NCI-H774 (cell line): ENCODE results near the gene SETD1B.
"Not testable (repeated sequence)": the region's sequence is repeated elsewhere in the genome, so short reads cannot be mapped to it uniquely, and the experiment has no call there.

Experiments
- DNase-seq: peaks from one replicate; lab custom pipeline; 2025; lab: John Stamatoyannopoulos, UW

SETD1B gene

GRCh38 chr12:121857322-121858246 is 53.8 kb downstream of the SETD1B start:
- no peak for DNase-seq

- DNase-seq: no peak
Observed at GRCh38 chr12:121858318-121858661, 54.5 kb downstream of the SETD1B start.

- DNase-seq: no peak
Observed at GRCh38 chr12:121858662-121859572, 55.1 kb downstream of the SETD1B start, which contains the start of gene HPD. HPD (minus strand) TSS chr12:121858859; CDS start chr12:121858823, 36 bp downstream.

GRCh38 chr12:121860257-121860656 is 56.4 kb downstream of the SETD1B start:
- DNase-seq: peak; percentile 0

DNA sequence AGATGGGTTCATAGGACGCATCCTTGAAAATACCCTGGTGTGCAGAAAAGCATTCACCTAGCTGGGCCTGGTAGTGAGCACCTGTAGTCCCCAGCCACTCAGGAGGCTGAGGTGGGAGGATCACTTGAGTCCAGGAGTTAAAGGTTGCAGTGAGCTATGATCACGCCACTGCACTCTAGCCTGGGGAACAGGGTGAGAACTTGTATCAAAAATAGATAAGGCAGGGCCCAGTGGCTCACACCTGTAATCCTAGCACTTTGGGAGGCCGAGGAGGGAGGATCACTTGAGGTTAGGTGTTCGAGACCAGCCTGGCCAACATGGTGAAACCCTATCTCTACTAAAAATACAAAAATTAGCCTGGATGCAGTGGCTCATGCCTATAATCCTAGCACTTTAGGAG is 56.9 kb downstream of the SETD1B start:
- DNase-seq: not testable (repeated sequence)

GRCh38 chr12:121861636-121862254 is 57.9 kb downstream of the SETD1B start:
- no peak for DNase-seq

GRCh38 chr12:121866331-121866730 is 62.5 kb downstream of the SETD1B start:
- DNase-seq: no peak

DNA sequence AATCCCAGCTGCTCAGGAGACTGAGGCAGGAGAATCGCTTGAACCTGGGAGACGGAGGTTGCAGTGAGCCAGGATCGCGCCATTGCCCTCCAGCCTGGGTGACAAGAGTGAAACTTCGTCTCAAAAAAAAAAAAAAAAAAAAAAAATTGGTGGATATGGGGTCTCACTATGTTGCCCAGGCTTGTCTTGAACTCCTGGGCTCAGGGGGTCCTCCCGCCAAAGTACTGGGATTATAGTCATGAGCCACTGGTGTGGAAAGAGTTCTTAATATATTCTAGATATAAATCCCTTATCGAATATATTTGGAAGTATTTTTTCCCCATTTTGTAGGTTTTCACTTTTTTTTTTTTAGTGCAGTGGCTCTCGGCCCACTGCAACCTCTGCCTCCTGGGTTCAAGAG is 65.4 kb downstream of the SETD1B start:
- not testable (repeated sequence) for DNase-seq

- DNase-seq: no peak
Observed at GRCh38 chr12:121871467-121871866, 67.7 kb downstream of the SETD1B start.

DNA sequence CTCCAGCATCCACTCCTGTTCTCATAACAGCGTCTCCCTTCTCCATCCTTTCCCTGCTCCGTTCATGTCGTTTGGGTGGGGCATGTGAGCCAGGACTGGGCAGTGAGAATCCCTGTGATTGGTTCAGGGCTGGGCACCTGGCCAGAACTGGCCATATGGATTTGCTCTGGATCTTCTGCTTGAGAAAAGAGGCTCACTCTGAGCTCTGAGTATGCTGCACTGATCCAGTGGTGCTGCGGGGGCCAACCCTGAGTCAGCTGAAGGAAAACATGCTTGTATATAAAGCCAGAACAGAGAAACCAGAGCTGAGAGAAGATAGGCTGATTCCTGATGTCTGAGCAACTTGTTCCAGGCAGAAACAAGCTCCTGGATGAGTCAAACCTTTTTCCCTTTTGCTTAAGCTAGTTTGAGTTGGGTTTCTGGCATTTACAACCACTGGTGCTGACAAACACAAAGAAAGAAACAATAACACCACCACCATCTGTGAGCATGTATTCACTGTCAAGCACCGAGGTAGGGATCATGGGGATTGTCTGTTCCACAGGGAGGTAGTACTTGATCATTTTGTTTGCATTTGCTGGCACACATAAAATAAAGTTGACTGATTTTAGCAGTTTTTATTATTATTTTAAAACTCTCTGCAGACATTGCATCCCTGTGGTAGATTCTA is 68.9 kb downstream of the SETD1B start:
- DNase-seq: peak; percentile 1

DNA sequence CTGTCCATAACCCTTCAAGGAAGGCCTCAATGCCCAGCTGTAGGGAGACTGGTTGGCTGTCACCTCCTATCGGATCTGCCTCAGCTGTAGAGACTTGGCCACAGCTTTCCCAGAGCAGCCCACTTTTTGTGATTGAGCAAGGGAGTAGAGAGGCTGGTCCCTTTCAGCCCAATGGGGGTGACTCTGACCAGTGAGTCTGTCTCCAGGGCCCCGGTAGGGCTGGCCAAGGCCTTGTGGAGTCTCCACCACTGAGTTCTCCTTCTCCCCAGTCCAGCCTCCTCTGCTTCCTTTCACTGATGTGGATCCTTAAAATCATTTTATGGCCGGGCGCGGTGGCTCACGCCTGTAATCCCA is 69.4 kb downstream of the SETD1B start:
- DNase-seq: no peak

- DNase-seq: no peak
Observed at GRCh38 chr12:121874071-121874470, 70.3 kb downstream of the SETD1B start.

- DNase-seq: no peak
Observed at GRCh38 chr12:121875582-121875981, 71.8 kb downstream of the SETD1B start.

GRCh38 chr12:121876080-121876447 is 72.3 kb downstream of the SETD1B start:
- not testable (repeated sequence) for DNase-seq
